K562 (cell line): ENCODE data around the gene PPP1R12C. TPM values are rescaled to one million over a fixed set of nuclear protein-coding genes. Genes with fewer than 3 reads are reported as not detected.

Experiments
- CTBP1 ChIP-seq: fragments of 450-650 bp; IDR thresholded peaks from 2 replicates; pipeline ENCODE4 v1.6.1; 2016; ENCODE audit warnings: borderline replicate concordance
- PCBP1 ChIP-seq: fragments of 200-400 bp; formaldehyde crosslinking; IDR thresholded peaks from 2 replicates; pipeline ENCODE4 v1.6.1; 2018; ENCODE audit warnings: mild to moderate bottlenecking, low read depth, low read length; ENCODE audit not compliant: poor library complexity, severe bottlenecking
- SNIP1 ChIP-seq: fragments of 450-650 bp; IDR thresholded peaks from 2 replicates; pipeline ENCODE4 v1.7.1; 2017; ENCODE audit warnings: low read depth, mild to moderate bottlenecking
- TEAD4 ChIP-seq, 2 experiments: sonication (generic) in 1 of 2; formaldehyde crosslinking in 1 of 2; IDR thresholded peaks; 2 replicates each; pipeline versions ENCODE4 v1.6.1 to v1.8.0; 2012 to 2022; ENCODE audit warnings: borderline replicate concordance in 1 of 2, inconsistent platforms in 1 of 2, low read length in 1 of 2, mild to moderate bottlenecking in 1 of 2, missing genetic modification reagents in 1 of 2
- ZBTB40 ChIP-seq, 2 experiments: fragments of 450-650 bp in 1 of 2; sonication (generic) in 1 of 2; formaldehyde crosslinking in 1 of 2; IDR thresholded peaks; 2 replicates each; pipeline versions ENCODE4 v1.7.1 to v1.9.0; 2016 to 2022; ENCODE audit warnings: inconsistent platforms in 1 of 2, mild to moderate bottlenecking in 1 of 2, missing genetic modification reagents in 1 of 2
- ZHX1 ChIP-seq: fragments of 150-350 bp; conservative IDR thresholded peaks from 2 replicates; pipeline ENCODE4 v1.6.1; 2014; ENCODE audit warnings: low read length
- polyA plus RNA-seq, 8 experiments: library from polyadenylated mRNA; depleted of rRNA in 4 of 8; stranded (reverse) in 5 of 8; unstranded in 3 of 8; fragments of >200 nt; fragmentation: Nextera tagmentation in 2 of 8; fragmentation: Illumina TruSeq in 1 of 8; extraction: Ambion mirVana in 2 of 8; extraction: Trizol in 1 of 8; gene quantifications; 2 replicates each; pipeline versions ENCODE4 v1.2.1 to v1.2.3, GENCODE V29; 2011 to 2014; ENCODE audit warnings: inconsistent platforms in 1 of 8, missing spikeins in 1 of 8
- total RNA-seq, 7 experiments: library from RNA; depleted of rRNA in 6 of 7; stranded (reverse); fragments of >200 nt in 6 of 7; fragmentation: Illumina TruSeq in 2 of 7; extraction: Trizol in 2 of 7; gene quantifications; 2 replicates each; pipeline versions ENCODE4 v1.2.1 to v1.2.3, GENCODE V29; 2011 to 2021; ENCODE audit warnings: low replicate concordance in 1 of 7
- TF ChIP-seq, protein P1 (sequence below): fragments of 250-450 bp; sonication (Bioruptor Pico); IDR thresholded peaks from 2 replicates; pipeline ENCODE4 v1.4.0; 2020

PPP1R12C gene
- total and polyA plus RNA-seq, 9 of the 15 experiments (the other 6 are each of a cell fraction or from before 2014, with no cell fraction given) = 1.8 to 136 (median 33.7) TPM

- TF ChIP-seq, protein P1, sequence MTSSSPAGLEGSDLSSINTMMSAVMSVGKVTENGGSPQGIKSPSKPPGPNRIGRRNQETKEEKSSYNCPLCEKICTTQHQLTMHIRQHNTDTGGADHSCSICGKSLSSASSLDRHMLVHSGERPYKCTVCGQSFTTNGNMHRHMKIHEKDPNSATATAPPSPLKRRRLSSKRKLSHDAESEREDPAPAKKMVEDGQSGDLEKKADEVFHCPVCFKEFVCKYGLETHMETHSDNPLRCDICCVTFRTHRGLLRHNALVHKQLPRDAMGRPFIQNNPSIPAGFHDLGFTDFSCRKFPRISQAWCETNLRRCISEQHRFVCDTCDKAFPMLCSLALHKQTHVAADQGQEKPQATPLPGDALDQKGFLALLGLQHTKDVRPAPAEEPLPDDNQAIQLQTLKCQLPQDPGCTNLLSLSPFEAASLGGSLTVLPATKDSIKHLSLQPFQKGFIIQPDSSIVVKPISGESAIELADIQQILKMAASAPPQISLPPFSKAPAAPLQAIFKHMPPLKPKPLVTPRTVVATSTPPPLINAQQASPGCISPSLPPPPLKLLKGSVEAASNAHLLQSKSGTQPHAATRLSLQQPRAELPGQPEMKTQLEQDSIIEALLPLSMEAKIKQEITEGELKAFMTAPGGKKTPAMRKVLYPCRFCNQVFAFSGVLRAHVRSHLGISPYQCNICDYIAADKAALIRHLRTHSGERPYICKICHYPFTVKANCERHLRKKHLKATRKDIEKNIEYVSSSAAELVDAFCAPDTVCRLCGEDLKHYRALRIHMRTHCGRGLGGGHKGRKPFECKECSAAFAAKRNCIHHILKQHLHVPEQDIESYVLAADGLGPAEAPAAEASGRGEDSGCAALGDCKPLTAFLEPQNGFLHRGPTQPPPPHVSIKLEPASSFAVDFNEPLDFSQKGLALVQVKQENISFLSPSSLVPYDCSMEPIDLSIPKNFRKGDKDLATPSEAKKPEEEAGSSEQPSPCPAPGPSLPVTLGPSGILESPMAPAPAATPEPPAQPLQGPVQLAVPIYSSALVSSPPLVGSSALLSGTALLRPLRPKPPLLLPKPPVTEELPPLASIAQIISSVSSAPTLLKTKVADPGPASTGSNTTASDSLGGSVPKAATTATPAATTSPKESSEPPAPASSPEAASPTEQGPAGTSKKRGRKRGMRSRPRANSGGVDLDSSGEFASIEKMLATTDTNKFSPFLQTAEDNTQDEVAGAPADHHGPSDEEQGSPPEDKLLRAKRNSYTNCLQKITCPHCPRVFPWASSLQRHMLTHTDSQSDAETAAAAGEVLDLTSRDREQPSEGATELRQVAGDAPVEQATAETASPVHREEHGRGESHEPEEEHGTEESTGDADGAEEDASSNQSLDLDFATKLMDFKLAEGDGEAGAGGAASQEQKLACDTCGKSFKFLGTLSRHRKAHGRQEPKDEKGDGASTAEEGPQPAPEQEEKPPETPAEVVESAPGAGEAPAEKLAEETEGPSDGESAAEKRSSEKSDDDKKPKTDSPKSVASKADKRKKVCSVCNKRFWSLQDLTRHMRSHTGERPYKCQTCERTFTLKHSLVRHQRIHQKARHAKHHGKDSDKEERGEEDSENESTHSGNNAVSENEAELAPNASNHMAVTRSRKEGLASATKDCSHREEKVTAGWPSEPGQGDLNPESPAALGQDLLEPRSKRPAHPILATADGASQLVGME (CRISPR knock-in tag) = no peak
- TF ChIP-seq TEAD4 (IDR thresholded peaks at IDR 0.05; ENCODE audit: low read length) (no peak), TEAD4 (CRISPR knock-in tag; IDR thresholded peaks at IDR 0.05; ENCODE audit: borderline replicate concordance) (no peak), SNIP1 (no peak), CTBP1 (peak; percentile 95), ZHX1 (no peak), ZBTB40 (IDR thresholded peaks at IDR 0.05) (no peak), ZBTB40 (CRISPR knock-in tag; IDR thresholded peaks at IDR 0.05) (no peak), PCBP1 (no peak)
These were observed 42.9 kb upstream of the PPP1R12C start (continued) for GRCh38 chr19:55160128-55160985.
